ACC112 (cell line): ENCODE measurements around the gene ZNF362.
"Not testable (repeated sequence)": the region's sequence is repeated elsewhere in the genome, so short reads cannot be mapped to it uniquely, and the experiment has no call there.

Experiments used
- H2AFZ ChIP-seq: fragments of 200-600 bp; sonication (generic); one replicate; pipeline ENCODE4 v1.6.0; 2017; ENCODE audit warnings: antibody characterized with exemption, low read length; ENCODE audit not compliant: unreplicated experiment
- H3K27ac ChIP-seq: fragments of 200-600 bp; sonication (generic); 2 replicates; pipeline ENCODE4 v1.5.1; 2014; ENCODE audit warnings: low read depth, mild to moderate bottlenecking, antibody characterized with exemption, low read length, moderate library complexity
- H3K27me3 ChIP-seq: fragments of 200-600 bp; sonication (generic); 2 replicates; pipeline ENCODE4 v1.6.1; 2014; ENCODE audit warnings: mild to moderate bottlenecking, antibody characterized with exemption, low read length, moderate library complexity, mixed read lengths; ENCODE audit not compliant: insufficient read depth
- H3K36me3 ChIP-seq: fragments of 200-600 bp; sonication (generic); 2 replicates; pipeline ENCODE4 v1.6.1; 2016; ENCODE audit warnings: mild to moderate bottlenecking, antibody characterized with exemption, low read length, moderate library complexity, mixed read lengths; ENCODE audit not compliant: insufficient read depth
- H3K4me1 ChIP-seq: fragments of 200-600 bp; sonication (generic); one replicate; pipeline ENCODE4 v1.6.1; 2016; ENCODE audit warnings: low read length, mixed read lengths; ENCODE audit not compliant: insufficient read depth, unreplicated experiment, control insufficient read depth
- H3K4me3 ChIP-seq: fragments of 200-600 bp; sonication (generic); 2 replicates; pipeline ENCODE4 v1.5.1; 2014; ENCODE audit warnings: mild to moderate bottlenecking, low read depth, low read length
- H3K79me2 ChIP-seq: fragments of 200-600 bp; sonication (generic); one replicate; pipeline ENCODE4 v1.6.0; 2016; ENCODE audit warnings: low read length; ENCODE audit not compliant: control insufficient read depth, unreplicated experiment, insufficient read depth

Gene ZNF362

DNA sequence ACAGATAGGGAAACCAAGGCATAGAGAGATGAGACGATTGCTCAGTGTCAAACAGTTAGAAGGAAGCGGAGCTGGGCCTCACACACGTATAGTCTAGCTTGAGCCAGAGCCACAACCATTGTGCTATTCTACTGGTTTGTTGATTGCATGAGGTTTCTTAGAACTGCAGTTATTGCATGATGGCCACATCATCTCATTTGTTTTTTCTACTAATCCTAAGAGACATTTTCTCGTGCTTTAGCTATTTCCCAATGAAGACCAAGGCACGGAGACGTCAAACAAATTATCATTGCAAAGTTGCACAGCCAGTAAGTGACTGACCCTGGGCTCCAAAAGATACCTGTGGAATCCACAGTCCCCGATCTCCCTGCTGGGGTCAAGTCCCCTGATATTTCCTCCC lies 25.1 kb upstream of the ZNF362 start:
- H3K4me1 ChIP-seq: peaks cover 7% of the 10 kb centered on the region
- H3K27ac ChIP-seq: no peak overlapping the region
- H3K27me3 ChIP-seq: peaks cover 15% of the 10 kb centered on the region; the same call in 1 of the 2 replicates
- no peaks in the 10 kb centered on the region for H3K36me3 ChIP-seq
- H3K79me2 ChIP-seq: no peaks in the 10 kb centered on the region
- no peak overlapping the region for H2AFZ ChIP-seq
- H3K4me3 ChIP-seq: no peak overlapping the region

DNA sequence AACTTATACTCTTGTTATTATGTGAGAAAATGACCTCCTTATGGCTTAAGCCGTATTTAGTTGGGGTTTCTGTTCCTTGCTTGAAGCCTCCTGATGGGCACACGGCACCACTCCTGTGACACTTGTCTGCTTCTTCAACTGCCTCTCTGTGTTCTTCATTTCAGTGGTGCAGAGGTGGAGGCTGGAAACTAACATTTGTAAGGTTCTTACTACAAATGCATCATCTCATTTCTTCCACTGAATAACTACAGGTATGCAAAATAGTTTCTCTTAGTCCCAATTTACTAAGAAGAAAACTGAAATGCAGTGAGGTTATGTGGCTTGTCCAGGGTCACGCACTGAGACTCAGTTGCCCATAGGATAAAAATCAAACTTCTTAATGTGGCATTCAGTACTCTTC lies 23.6 kb upstream of the ZNF362 start:
- Histone ChIP-seq H3K27me3 (peaks cover 15% of the 10 kb centered on the region; the same call in 1 of the 2 replicates), H3K79me2 (no peaks in the 10 kb centered on the region), H3K36me3 (no peaks in the 10 kb centered on the region), H2AFZ (no peak overlapping the region), H3K27ac (no peak overlapping the region), H3K4me1 (peaks cover 7% of the 10 kb centered on the region), H3K4me3 (no peak overlapping the region)

DNA sequence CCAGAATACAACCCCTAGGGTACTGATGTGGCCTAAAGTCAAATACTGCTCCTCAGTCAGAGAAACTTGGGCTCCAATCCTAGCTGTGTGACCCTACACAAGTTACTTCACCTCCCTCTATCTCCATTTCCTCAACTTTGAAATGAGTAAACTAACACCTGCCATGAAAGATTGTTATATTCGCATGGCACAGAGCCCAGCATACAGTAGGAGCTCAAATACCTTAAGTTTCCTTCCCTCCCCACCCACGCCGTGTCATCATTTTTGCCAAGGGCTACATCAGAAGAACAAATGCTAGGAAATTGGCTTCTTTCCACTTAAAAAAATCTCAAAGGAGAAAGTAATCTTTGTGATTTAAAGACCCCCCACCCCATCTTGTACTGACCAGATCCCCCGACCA lies 22.2 kb upstream of the ZNF362 start:
- H3K27me3 ChIP-seq: peaks cover 7% of the 10 kb centered on the region; the same call in 1 of the 2 replicates
- H3K79me2 ChIP-seq: no peaks in the 10 kb centered on the region
- no peak overlapping the region for H2AFZ ChIP-seq
- H3K36me3 ChIP-seq: no peaks in the 10 kb centered on the region
- no peak overlapping the region for H3K27ac ChIP-seq
- H3K4me3 ChIP-seq: no peak overlapping the region
- H3K4me1 ChIP-seq: no peaks in the 10 kb centered on the region

DNA sequence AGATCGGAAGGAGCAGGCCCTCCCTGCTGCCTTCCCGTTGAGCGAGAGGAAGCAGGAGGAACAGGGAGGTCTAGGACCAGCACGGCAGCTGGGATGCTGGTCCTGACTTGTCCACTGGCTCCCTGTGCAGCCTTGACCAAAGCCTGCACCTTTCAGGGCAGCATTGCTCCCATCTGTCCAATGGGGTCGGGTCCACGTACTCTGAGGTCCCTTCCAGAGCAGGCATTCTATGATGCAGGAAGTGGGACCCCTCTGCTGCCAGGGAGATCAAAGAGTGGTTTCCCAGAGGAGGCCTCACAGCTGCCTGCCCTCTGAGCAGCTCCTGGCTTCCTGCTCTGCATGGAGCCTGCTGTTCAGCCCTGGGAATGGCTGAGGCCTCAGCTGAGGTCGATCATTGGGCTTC lies 21.7 kb upstream of the ZNF362 start:
- Histone ChIP-seq H3K27me3 (peaks cover 7% of the 10 kb centered on the region; the same call in 1 of the 2 replicates), H3K27ac (no peak overlapping the region), H3K79me2 (no peaks in the 10 kb centered on the region), H3K36me3 (no peaks in the 10 kb centered on the region), H2AFZ (no peak overlapping the region), H3K4me3 (no peak overlapping the region), H3K4me1 (no peaks in the 10 kb centered on the region)

DNA sequence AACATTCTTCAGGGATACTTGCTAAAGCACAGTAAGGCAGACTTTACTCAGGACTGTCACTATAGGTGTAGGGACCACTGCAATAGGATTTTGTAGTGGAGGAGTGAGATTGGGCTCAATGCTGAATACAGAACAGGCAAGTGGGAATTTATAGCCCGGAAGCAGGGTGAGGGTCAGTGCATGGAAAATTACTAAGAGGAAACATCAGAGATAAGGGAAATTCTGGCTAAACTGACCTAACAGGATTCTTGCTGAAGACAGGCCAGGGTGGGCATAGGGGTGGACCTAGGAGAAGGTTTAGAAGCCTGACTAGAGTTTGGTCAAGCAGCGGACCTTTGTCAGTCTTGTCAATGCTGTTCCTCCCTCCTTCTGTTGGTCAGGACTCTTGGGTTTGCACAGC lies 20.8 kb upstream of the ZNF362 start:
- H3K27ac ChIP-seq: no peak overlapping the region
- H3K79me2 ChIP-seq: no peaks in the 10 kb centered on the region
- H3K4me1 ChIP-seq: no peaks in the 10 kb centered on the region
- peaks cover 4% of the 10 kb centered on the region for H3K27me3 ChIP-seq
- H3K36me3 ChIP-seq: no peaks in the 10 kb centered on the region
- no peak overlapping the region for H2AFZ ChIP-seq
- H3K4me3 ChIP-seq: no peak overlapping the region

DNA sequence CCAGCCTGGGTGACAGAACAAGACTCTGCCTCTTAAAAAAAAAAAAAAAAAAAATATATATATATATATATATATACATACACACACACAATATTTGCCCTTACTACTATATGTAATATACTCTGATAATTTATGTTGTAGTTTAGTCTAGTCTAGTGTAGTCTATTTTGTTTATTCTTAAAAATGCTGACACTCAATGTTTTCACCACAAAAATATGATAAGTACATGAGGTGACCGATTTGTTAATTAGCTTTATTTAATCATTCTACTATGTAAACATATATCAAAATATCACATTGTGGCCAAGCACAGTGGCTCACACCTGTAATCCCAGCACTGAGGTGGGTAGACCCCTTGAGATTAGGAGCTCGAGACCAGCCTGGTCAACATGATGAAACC lies 19.8 kb upstream of the ZNF362 start:
- H3K4me1 ChIP-seq: no peaks in the 10 kb centered on the region
- H3K4me3 ChIP-seq: no peak overlapping the region
- H3K27me3 ChIP-seq: peaks cover 7% of the 10 kb centered on the region
- H3K27ac ChIP-seq: no peak overlapping the region
- H2AFZ ChIP-seq: no peak overlapping the region
- H3K79me2 ChIP-seq: no peaks in the 10 kb centered on the region
- no peaks in the 10 kb centered on the region for H3K36me3 ChIP-seq

DNA sequence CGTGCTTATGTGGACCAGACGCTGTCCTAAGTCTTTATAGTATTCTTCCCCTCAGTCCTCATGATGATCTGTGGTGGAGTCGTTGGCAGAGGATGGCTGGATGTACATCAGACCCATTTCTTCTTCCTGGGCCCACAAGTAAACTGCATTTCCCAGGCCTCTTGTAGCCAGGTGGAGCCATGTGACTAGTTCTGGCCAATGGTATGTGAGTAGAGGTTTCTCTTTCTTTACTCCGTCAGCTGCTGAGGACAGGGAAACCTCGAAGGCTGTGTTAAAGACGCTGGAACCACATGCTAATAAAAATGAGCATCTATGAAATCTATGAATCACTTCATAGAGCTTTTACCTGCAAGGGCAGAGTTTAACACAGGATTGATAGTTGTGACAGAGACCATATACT lies 18.7 kb upstream of the ZNF362 start:
- Histone ChIP-seq H3K36me3 (no peaks in the 10 kb centered on the region), H3K27me3 (peaks cover 7% of the 10 kb centered on the region), H3K4me1 (no peaks in the 10 kb centered on the region), H3K79me2 (no peaks in the 10 kb centered on the region), H2AFZ (no peak overlapping the region), H3K27ac (no peak overlapping the region), H3K4me3 (no peak overlapping the region)

DNA sequence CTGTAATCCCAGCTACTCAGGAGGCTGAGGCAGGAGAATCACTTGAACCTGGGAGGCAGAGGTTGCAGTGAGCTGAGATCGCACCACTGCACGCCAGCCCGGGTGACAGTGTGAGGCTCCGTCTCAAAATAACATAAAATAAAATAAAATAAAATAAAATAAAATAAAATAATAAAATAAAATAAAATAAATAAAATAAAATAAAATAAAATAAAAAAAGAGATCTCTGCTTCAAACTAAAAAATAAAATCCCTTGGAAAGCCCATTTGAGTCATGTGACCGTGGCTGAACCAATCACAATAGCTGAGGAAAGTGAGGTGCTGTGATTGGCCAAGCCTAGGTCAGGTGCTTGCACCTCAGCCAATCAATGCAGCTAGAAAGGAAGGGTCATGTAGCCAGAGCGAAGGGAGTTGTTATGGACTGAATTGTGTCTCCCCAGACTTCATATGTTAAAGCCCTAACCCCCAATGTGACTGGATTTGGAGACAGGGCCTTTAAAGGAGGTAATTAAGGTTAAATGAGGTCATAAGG lies 18.0 kb upstream of the ZNF362 start:
- not testable (repeated sequence) for H3K27ac ChIP-seq, H2AFZ ChIP-seq, H3K4me3 ChIP-seq, H3K79me2 ChIP-seq, H3K36me3 ChIP-seq, H3K4me1 ChIP-seq, H3K27me3 ChIP-seq

DNA sequence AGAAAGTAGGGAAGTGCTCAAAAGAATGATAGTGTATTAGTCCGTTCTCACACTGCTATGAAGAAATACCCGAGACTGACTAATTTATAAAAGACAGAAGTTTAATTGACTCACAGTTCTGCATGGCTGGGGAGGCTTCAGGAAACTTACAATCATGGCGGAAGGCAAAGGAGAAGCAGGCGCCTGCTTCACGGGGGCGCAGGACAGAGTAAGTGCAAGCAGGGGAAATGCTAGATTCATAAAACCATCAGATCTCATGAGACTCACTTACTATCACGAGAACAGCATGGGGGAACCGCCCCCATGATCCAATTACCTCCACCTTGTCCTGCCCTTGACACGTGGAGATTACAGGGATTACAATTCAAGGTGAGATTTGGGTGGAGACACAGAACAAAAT lies 16.9 kb upstream of the ZNF362 start:
- H3K27me3 ChIP-seq, H3K4me3 ChIP-seq, H3K27ac ChIP-seq, H3K36me3 ChIP-seq, H3K4me1 ChIP-seq, H3K79me2 ChIP-seq, H2AFZ ChIP-seq: not testable (repeated sequence)

DNA sequence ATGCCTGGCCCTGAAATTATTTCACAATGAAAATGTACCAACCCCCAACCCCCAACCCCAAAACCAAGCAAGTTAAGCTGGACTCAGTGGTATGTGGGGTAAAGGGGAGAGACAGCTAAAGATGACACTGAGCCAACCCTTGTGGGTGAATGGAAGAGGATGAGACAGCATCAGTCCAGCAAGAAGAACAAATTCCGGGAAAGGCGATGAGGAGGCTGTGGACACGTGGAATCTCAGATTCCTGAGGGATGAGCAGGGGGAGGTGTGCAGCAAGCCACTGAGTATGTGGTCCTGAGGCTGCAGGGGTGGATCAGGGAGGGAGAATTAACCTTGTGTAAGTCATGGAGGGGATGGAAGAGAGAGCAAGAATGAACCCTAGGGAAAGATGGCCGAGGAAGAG lies 14.4 kb upstream of the ZNF362 start:
- Histone ChIP-seq H3K79me2 (no peaks in the 10 kb centered on the region), H2AFZ (no peak overlapping the region), H3K27ac (no peak overlapping the region), H3K4me3 (no peak overlapping the region), H3K27me3 (peaks cover 7% of the 10 kb centered on the region), H3K36me3 (no peaks in the 10 kb centered on the region), H3K4me1 (no peaks in the 10 kb centered on the region)

DNA sequence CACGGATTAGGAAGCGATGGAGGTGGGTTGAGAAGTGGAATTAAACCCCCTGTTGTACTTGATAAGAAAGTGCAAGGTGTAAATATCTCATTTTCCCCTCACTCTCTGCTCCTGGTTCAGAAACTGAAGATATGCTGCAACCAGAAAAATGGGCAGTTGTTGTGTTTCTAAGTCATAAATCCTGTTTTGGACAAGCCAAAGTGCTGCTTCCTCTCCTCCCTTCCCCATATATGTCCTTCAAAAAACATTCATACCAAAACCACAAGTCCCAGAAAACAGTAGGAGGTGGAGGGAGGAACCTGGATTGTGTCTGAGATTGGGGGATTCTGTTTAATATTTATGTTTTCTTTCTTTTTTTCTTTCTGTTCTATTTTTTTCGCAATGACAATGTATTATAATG lies 13.6 kb upstream of the ZNF362 start:
- Histone ChIP-seq H3K27me3 (peaks cover 9% of the 10 kb centered on the region), H3K79me2 (no peaks in the 10 kb centered on the region), H3K4me3 (no peak overlapping the region), H3K36me3 (no peaks in the 10 kb centered on the region), H2AFZ (no peak overlapping the region), H3K4me1 (no peaks in the 10 kb centered on the region), H3K27ac (no peak overlapping the region)
